H1 (cell line): ENCODE measurements around the gene CACNA1C. TPM values are rescaled to one million over a fixed set of nuclear protein-coding genes. Genes with fewer than 3 reads are reported as not detected.

Experiments used
- RXRA ChIP-seq: IDR thresholded peaks from 2 replicates; pipeline ENCODE4 v1.6.1; 2011; ENCODE audit warnings: low read depth, mild to moderate bottlenecking, low read length, moderate library complexity; ENCODE audit not compliant: insufficient read depth
- SP1 ChIP-seq: IDR thresholded peaks from 2 replicates; pipeline ENCODE4 v1.6.1; 2011; ENCODE audit warnings: low read depth, low read length
- YY1 ChIP-seq: IDR thresholded peaks from 2 replicates; pipeline ENCODE4 v1.6.1; 2011; ENCODE audit warnings: low read depth, mild to moderate bottlenecking, low read length
- polyA plus RNA-seq, 7 experiments: library from polyadenylated mRNA; depleted of rRNA in 3 of 7; stranded (reverse) in 5 of 7; unstranded in 2 of 7; fragments of >200 nt in 5 of 7; fragments of 200-250 nt in 2 of 7; gene quantifications; 1 replicate in 5 of 7; 2 replicates in 1 of 7; 4 replicates in 1 of 7; pipeline versions ENCODE4 v1.2.1 to v1.2.3, GENCODE V29; 2011 to 2013; ENCODE audit warnings: missing spikeins in 2 of 7, mixed read lengths in 2 of 7
- total RNA-seq: library from RNA; stranded (reverse); fragmentation: NEBNext Ultra II Directional; extraction: Animal tissue kit (Norgen Biotek cat#: 25700); gene quantifications from 2 replicates; pipeline ENCODE4 v1.2.1, GENCODE V29; 2021

Gene CACNA1C
- total and polyA plus RNA-seq, 2 of the 8 experiments (the other 6 are each of a cell fraction or from before 2014, with no cell fraction given) = 1.3 TPM

DNA sequence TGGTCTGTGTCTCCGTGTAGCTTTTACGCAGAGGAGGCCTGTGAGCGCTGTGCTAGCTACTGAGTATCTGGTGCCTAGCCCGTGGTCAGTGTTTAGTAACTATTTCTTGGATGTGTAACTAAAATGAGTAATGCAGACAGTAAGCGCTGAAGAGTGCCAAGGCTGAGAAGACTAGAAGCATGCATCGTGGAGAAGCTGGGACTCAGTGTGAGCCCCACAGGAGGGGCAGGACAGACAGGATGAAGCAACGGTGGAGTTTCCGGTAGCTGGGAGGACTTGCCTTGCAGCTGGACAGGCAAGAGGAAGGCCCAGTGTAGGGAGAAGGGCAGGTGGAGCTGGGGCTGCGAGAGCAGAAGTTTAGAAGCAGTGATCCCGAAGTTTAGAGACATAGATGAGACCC is 508.6 kb downstream of the CACNA1C start (continued):
- TF ChIP-seq RXRA (no peak), YY1 (no peak), SP1 (no peak)
